OCI-LY1 (cell line): ENCODE data around the gene DENND1A.

ENCODE experiments used
- H2AFZ ChIP-seq: fragments of 200-600 bp; sonication (generic), shearing (Covaris generic); 2 replicates; pipeline ENCODE4 v1.6.0; 2014; ENCODE audit warnings: antibody characterized with exemption, mild to moderate bottlenecking, low read length
- H3F3A ChIP-seq: fragments of 200-600 bp; sonication (generic), shearing (Covaris generic); 2 replicates; pipeline ENCODE4 v1.6.0; 2014; ENCODE audit warnings: mild to moderate bottlenecking, antibody characterized with exemption, low read length, moderate library complexity; ENCODE audit not compliant: insufficient read depth
- H3K27ac ChIP-seq: fragments of 200-600 bp; sonication (generic); 2 replicates; pipeline ENCODE4 v1.5.1; 2014; ENCODE audit warnings: low read length, mixed run types, mild to moderate bottlenecking, low read depth; ENCODE audit not compliant: poor library complexity, severe bottlenecking
- H3K27me3 ChIP-seq: fragments of 200-600 bp; sonication (generic); 2 replicates; pipeline ENCODE4 v1.6.0; 2014; ENCODE audit warnings: antibody characterized with exemption, mild to moderate bottlenecking, low read length, moderate library complexity; ENCODE audit not compliant: insufficient read depth
- H3K36me3 ChIP-seq: fragments of 200-600 bp; sonication (generic); 2 replicates; pipeline ENCODE4 v1.6.1; 2014; ENCODE audit warnings: mild to moderate bottlenecking, antibody characterized with exemption, low read length, moderate library complexity, mixed read lengths; ENCODE audit not compliant: insufficient read depth
- H3K4me1 ChIP-seq: fragments of 200-600 bp; sonication (generic); 2 replicates; pipeline ENCODE4 v1.5.1; 2014; ENCODE audit warnings: mild to moderate bottlenecking, low read length, moderate library complexity; ENCODE audit not compliant: insufficient read depth, severe bottlenecking
- H3K4me2 ChIP-seq: fragments of 200-600 bp; sonication (generic), shearing (Covaris generic); 2 replicates; pipeline ENCODE4 v1.6.1; 2014; ENCODE audit warnings: low read length
- H3K4me3 ChIP-seq: fragments of 200-600 bp; sonication (generic); 2 replicates; pipeline ENCODE4 v1.5.1; 2014; ENCODE audit warnings: low read length, low read depth, mild to moderate bottlenecking, mixed read lengths; ENCODE audit not compliant: poor library complexity, severe bottlenecking
- H3K79me2 ChIP-seq: fragments of 200-600 bp; shearing (Covaris generic); 2 replicates; pipeline ENCODE4 v1.6.1; 2016; ENCODE audit warnings: mixed run types, low read length, mixed read lengths; ENCODE audit not compliant: insufficient read depth
- H3K9ac ChIP-seq: fragments of 200-600 bp; sonication (generic), shearing (Covaris generic); 2 replicates; pipeline ENCODE4 v1.6.1; 2014; ENCODE audit warnings: mild to moderate bottlenecking, low read length, mixed read lengths
- H3K9me2 ChIP-seq: fragments of 200-600 bp; sonication (generic), shearing (Covaris generic); 2 replicates; pipeline ENCODE4 v1.6.1; 2014; ENCODE audit warnings: low read depth, mild to moderate bottlenecking, low read length, mixed read lengths
- H3K9me3 ChIP-seq: fragments of 200-600 bp; shearing (Covaris generic); 2 replicates; pipeline ENCODE4 v1.6.1; 2014; ENCODE audit warnings: low read length, mixed read lengths
- H4K20me1 ChIP-seq: fragments of 200-600 bp; sonication (generic), shearing (Covaris generic); 2 replicates; pipeline ENCODE4 v1.6.0; 2016; ENCODE audit warnings: mild to moderate bottlenecking, low read length; ENCODE audit not compliant: insufficient read depth
- CTCF ChIP-seq: fragments of 200-600 bp; sonication (generic), shearing (Covaris generic); IDR thresholded peaks from 2 replicates; pipeline ENCODE4 v1.5.1; 2017; ENCODE audit warnings: mild to moderate bottlenecking, antibody characterized with exemption, low read length, moderate library complexity, mixed read lengths
- EZH2 ChIP-seq: fragments of 200-600 bp; sonication (generic), shearing (Covaris generic); IDR thresholded peaks from 2 replicates; pipeline ENCODE4 v1.8.0; 2017; ENCODE audit warnings: borderline replicate concordance, mixed run types, mild to moderate bottlenecking, antibody characterized with exemption, low read length, moderate library complexity, mixed read lengths

The DENND1A gene

GRCh38 chr9:123695386-123695785, 234.5 kb downstream of the DENND1A start:
- H3K79me2 ChIP-seq: no peaks in the 10 kb centered on the region
- no peak overlapping the region for H3K9ac ChIP-seq
- no peaks in the 10 kb centered on the region for H4K20me1 ChIP-seq
- no peak overlapping the region for H2AFZ ChIP-seq
- TF ChIP-seq EZH2 (no peak), CTCF (no peak)
- H3K4me1 ChIP-seq: peaks cover 12% of the 10 kb centered on the region
- H3K27ac ChIP-seq: no peak overlapping the region
- no peaks in the 10 kb centered on the region for H3K36me3 ChIP-seq
- no peaks in the 10 kb centered on the region for H3K27me3 ChIP-seq
- H3K4me3 ChIP-seq: no peak overlapping the region
- no peaks in the 10 kb centered on the region for H3K9me3 ChIP-seq
- H3K9me2 ChIP-seq: no peaks in the 10 kb centered on the region
- no peaks in the 10 kb centered on the region for H3F3A ChIP-seq
- H3K4me2 ChIP-seq: no peak overlapping the region

GRCh38 chr9:123691765-123692303, 238.1 kb downstream of the DENND1A start:
- Histone ChIP-seq H3K9ac (no peak overlapping the region), H3K9me2 (no peaks in the 10 kb centered on the region), H2AFZ (no peak overlapping the region), H3K27me3 (no peaks in the 10 kb centered on the region), H3K27ac (no peak overlapping the region), H3K4me1 (peaks cover 11% of the 10 kb centered on the region), H3K4me3 (no peak overlapping the region), H3K9me3 (no peaks in the 10 kb centered on the region), H4K20me1 (no peaks in the 10 kb centered on the region), H3K4me2 (no peak overlapping the region), H3K79me2 (no peaks in the 10 kb centered on the region), H3F3A (no peaks in the 10 kb centered on the region), H3K36me3 (no peaks in the 10 kb centered on the region)
- TF ChIP-seq EZH2 (no peak), CTCF (no peak)

GRCh38 chr9:123689701-123690428, 240.1 kb downstream of the DENND1A start:
- H3K79me2 ChIP-seq: no peaks in the 10 kb centered on the region
- H3K9me3 ChIP-seq: no peaks in the 10 kb centered on the region
- H3F3A ChIP-seq: peaks cover 4% of the 10 kb centered on the region; the same call in 1 of the 2 replicates
- no peaks in the 10 kb centered on the region for H3K9me2 ChIP-seq
- no peak overlapping the region for H3K27ac ChIP-seq
- no peaks in the 10 kb centered on the region for H3K36me3 ChIP-seq
- no peak overlapping the region for H3K4me3 ChIP-seq
- H2AFZ ChIP-seq: no peak overlapping the region
- no peaks in the 10 kb centered on the region for H4K20me1 ChIP-seq
- H3K9ac ChIP-seq: no peak overlapping the region
- no peaks in the 10 kb centered on the region for H3K27me3 ChIP-seq
- peaks cover 16% of the 10 kb centered on the region for H3K4me1 ChIP-seq
- no peak overlapping the region for H3K4me2 ChIP-seq
- no peak for TF ChIP-seq CTCF
- TF ChIP-seq EZH2: no peak
